GM12878 (cell line): ENCODE measurements around the gene FAM227B.

Source experiments
- BHLHE40 ChIP-seq, 2 experiments: fragments of 450-650 bp in 1 of 2; IDR thresholded peaks; 2 replicates each; pipeline ENCODE4 v1.6.1; 2011 to 2017; ENCODE audit warnings: low read depth in 2 of 2, borderline replicate concordance in 1 of 2, improper control_type of control experiment in 1 of 2, low read length in 1 of 2, mild to moderate bottlenecking in 1 of 2
- CEBPB ChIP-seq, 2 experiments: fragments of 150-350 bp in 1 of 2; IDR thresholded peaks; 2 replicates each; pipeline ENCODE4 v1.6.1; 2012 to 2014; ENCODE audit warnings: low read depth in 2 of 2, low read length in 2 of 2, borderline replicate concordance in 1 of 2, inconsistent platforms in 1 of 2
- EP300 ChIP-seq, 2 experiments: fragments of 150-350 bp in 1 of 2; IDR thresholded peaks; 2 replicates each; pipeline ENCODE4 v1.6.1; 2011 to 2012; ENCODE audit warnings: low read depth in 2 of 2, low read length in 2 of 2, borderline replicate concordance in 1 of 2, improper control_type of control experiment in 1 of 2, inconsistent platforms in 1 of 2; ENCODE audit not compliant: control insufficient read depth in 1 of 2
- NR2C2 ChIP-seq: IDR thresholded peaks from 2 replicates; pipeline ENCODE4 v1.6.1; 2011; ENCODE audit warnings: borderline replicate concordance, low read depth; ENCODE audit not compliant: control insufficient read depth, insufficient read length
- PKNOX1 ChIP-seq: fragments of 450-650 bp; IDR thresholded peaks from 2 replicates; pipeline ENCODE4 v1.6.1; 2016; ENCODE audit warnings: mild to moderate bottlenecking
- POLR2A ChIP-seq: IDR thresholded peaks from 2 replicates; pipeline ENCODE4 v1.6.1; 2011; ENCODE audit warnings: low read depth, mild to moderate bottlenecking, low read length
- POLR2AphosphoS2 ChIP-seq: IDR thresholded peaks from 2 replicates; pipeline ENCODE4 v1.6.1; 2011; ENCODE audit warnings: low read depth, mild to moderate bottlenecking, low read length, improper control_type of control experiment, moderate library complexity
- SREBF1 ChIP-seq: IDR thresholded peaks from 2 replicates; pipeline ENCODE4 v1.6.1; 2012; ENCODE audit warnings: mild to moderate bottlenecking, low read length
- ZZZ3 ChIP-seq: IDR thresholded peaks from 2 replicates; pipeline ENCODE4 v1.6.1; 2011; ENCODE audit warnings: low read depth; ENCODE audit not compliant: control insufficient read depth, insufficient read length
- TF ChIP-seq, protein P1 (sequence below), 3 experiments: IDR thresholded peaks in 2 of 3; conservative IDR thresholded peaks in 1 of 3; 2 replicates each; pipeline ENCODE4 v1.5.1; 2011; ENCODE audit warnings: low read depth in 3 of 3, low read length in 3 of 3, mild to moderate bottlenecking in 3 of 3, control low read depth in 2 of 3, moderate library complexity in 2 of 3, inconsistent platforms in 1 of 3, mixed read lengths in 1 of 3; ENCODE audit not compliant: control insufficient read depth in 2 of 3, insufficient read depth in 1 of 3; ENCODE audit errors: extremely low read depth in 1 of 3
- TF ChIP-seq, protein P2 (sequence below): IDR thresholded peaks from 2 replicates; pipeline ENCODE4 v1.6.1; 2012; ENCODE audit warnings: improper control_type of control experiment, low read depth, low read length; ENCODE audit not compliant: insufficient replicate concordance

DNA sequence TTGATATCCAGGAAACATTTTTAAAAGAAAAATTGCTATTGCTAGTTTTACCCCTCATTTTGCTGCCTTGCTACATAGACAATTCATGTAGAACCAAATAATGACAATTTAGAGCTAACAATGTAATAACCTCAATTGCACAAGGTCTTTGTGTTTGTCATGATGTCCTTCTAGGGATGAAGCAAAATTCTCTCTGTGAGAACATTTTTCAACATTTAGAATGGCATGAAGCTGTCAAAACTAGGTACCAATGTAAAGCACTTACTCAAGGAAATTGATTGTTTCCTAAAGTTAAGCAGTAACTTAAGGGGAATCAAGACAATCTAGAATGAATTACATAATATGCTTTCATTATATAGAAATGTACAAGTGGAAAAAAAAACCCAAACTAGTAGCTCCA, 205.5 kb downstream of the FAM227B start:
- TF ChIP-seq SREBF1 = no peak
- TF ChIP-seq, protein P1, sequence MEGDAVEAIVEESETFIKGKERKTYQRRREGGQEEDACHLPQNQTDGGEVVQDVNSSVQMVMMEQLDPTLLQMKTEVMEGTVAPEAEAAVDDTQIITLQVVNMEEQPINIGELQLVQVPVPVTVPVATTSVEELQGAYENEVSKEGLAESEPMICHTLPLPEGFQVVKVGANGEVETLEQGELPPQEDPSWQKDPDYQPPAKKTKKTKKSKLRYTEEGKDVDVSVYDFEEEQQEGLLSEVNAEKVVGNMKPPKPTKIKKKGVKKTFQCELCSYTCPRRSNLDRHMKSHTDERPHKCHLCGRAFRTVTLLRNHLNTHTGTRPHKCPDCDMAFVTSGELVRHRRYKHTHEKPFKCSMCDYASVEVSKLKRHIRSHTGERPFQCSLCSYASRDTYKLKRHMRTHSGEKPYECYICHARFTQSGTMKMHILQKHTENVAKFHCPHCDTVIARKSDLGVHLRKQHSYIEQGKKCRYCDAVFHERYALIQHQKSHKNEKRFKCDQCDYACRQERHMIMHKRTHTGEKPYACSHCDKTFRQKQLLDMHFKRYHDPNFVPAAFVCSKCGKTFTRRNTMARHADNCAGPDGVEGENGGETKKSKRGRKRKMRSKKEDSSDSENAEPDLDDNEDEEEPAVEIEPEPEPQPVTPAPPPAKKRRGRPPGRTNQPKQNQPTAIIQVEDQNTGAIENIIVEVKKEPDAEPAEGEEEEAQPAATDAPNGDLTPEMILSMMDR (IDR thresholded peaks at IDR 0.05 in 2 of 3, conservative IDR thresholded peaks at IDR 0.05 in 1 of 3; ENCODE audit: control insufficient read depth in 2 of 3, extremely low read depth in 1 of 3, insufficient read depth in 1 of 3, low read depth in 3 of 3, low read length in 3 of 3) = no peak
- TF ChIP-seq ZZZ3 = no peak
- TF ChIP-seq EP300 (IDR thresholded peaks at IDR 0.05; ENCODE audit: borderline replicate concordance in 1 of 2, control insufficient read depth in 1 of 2, low read depth in 2 of 2, low read length in 2 of 2) = no peak
- TF ChIP-seq PKNOX1 = no peak
- no peak for TF ChIP-seq NR2C2
- TF ChIP-seq, protein P2, sequence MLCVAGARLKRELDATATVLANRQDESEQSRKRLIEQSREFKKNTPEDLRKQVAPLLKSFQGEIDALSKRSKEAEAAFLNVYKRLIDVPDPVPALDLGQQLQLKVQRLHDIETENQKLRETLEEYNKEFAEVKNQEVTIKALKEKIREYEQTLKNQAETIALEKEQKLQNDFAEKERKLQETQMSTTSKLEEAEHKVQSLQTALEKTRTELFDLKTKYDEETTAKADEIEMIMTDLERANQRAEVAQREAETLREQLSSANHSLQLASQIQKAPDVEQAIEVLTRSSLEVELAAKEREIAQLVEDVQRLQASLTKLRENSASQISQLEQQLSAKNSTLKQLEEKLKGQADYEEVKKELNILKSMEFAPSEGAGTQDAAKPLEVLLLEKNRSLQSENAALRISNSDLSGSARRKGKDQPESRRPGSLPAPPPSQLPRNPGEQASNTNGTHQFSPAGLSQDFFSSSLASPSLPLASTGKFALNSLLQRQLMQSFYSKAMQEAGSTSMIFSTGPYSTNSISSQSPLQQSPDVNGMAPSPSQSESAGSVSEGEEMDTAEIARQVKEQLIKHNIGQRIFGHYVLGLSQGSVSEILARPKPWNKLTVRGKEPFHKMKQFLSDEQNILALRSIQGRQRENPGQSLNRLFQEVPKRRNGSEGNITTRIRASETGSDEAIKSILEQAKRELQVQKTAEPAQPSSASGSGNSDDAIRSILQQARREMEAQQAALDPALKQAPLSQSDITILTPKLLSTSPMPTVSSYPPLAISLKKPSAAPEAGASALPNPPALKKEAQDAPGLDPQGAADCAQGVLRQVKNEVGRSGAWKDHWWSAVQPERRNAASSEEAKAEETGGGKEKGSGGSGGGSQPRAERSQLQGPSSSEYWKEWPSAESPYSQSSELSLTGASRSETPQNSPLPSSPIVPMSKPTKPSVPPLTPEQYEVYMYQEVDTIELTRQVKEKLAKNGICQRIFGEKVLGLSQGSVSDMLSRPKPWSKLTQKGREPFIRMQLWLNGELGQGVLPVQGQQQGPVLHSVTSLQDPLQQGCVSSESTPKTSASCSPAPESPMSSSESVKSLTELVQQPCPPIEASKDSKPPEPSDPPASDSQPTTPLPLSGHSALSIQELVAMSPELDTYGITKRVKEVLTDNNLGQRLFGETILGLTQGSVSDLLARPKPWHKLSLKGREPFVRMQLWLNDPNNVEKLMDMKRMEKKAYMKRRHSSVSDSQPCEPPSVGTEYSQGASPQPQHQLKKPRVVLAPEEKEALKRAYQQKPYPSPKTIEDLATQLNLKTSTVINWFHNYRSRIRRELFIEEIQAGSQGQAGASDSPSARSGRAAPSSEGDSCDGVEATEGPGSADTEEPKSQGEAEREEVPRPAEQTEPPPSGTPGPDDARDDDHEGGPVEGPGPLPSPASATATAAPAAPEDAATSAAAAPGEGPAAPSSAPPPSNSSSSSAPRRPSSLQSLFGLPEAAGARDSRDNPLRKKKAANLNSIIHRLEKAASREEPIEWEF = no peak
- TF ChIP-seq POLR2A = no peak
- no peak for TF ChIP-seq POLR2AphosphoS2
- TF ChIP-seq BHLHE40 (IDR thresholded peaks at IDR 0.05; ENCODE audit: borderline replicate concordance in 1 of 2, low read depth in 2 of 2, low read length in 1 of 2) = no peak
- no peak for TF ChIP-seq CEBPB (IDR thresholded peaks at IDR 0.05; ENCODE audit: borderline replicate concordance in 1 of 2, low read depth in 2 of 2, low read length in 2 of 2)
